IPS DF 4.7 (cell line): Measurements from ENCODE around the gene OPTC.
"Not testable (repeated sequence)": the region's sequence is repeated elsewhere in the genome, so short reads cannot be mapped to it uniquely, and the experiment has no call there.

Experiments
- DNase-seq: peaks from one replicate; pipeline ENCODE4 v3.0.0-alpha.2; 2013; ENCODE audit warnings: low spot score; ENCODE audit errors: extremely low read depth

Gene OPTC

DNA sequence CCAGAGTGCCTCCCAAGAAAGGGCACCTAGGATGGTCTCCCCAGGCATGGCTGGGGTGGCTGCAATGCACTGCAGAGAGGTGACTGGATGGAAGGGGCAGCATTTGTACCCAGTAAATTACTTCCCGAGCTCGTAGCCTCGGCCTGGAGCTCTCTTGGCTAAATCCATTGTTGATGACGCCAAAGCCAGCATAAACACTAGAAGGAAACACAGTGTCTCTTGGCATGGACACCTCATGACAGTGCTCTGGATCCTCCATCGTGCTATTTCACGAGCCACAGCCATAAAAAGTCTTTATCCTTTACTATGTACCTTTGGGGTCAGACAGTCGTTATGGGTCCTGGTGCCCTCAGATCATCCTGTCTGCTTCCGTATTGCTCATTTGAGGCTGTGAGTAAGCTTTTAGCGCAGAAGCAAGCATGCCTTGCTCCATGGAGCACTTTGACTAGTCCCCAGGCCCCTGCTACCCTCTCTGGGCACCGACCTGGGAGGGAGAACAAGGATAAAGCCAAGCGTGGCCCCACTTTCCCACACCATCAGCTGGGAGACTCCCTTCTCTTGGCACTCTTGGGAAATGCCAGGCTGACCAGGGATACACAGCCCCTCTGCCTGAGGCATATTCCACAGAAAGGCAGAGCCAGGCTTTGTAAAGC lies 28.7 kb upstream of the OPTC start:
- DNase-seq, result no peak

DNA sequence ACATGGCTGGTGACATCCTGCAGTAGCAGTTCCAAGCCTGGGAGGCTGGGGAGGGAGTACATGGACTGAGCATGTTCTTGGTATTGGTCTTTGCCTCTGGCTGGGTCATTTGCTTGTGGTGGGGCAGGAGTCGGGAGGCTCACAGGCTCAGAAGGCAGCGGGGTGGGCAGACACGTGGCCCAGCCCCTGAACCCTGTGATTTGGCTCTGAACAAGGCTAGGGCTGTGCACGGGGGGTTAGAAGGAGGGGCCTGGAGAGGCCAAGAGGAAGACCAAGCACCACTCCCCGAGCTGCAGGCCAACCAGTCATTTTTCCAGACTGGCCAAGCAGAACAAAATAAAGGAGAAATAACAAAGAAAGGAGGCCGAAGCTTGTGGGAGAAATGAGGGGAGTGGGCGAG lies 28.0 kb upstream of the OPTC start:
- DNase-seq, result no peak

DNA sequence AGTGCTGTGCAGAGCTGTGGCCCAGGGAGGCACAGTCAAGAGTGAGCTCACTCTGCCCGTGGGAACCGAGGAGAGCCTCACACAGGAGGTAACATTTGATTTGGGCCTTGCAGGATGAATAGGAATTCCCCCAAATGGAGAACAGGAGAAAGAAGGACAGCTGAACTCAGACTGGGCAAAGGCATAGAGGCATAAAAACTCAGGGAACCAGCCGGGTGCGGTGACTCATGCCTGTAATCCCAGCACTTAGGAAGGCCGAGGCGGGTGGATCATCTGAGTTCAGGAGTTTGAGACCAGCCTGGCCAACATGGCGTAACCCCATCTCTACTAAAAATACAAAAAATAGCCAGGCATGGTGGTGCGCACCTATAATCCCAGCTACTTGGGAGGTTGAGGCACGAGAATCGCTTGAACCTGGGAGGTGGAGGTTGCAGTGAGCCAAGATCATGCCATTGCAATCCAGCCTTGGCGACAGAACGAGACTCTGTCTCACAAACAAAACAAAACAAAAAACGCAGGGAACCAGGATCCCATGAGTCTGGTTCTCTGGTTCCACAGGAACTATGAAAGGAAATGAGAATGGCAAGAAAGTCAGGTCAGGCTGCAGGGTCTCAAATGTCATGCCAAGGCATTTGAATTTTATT lies 26.9 kb upstream of the OPTC start:
- not testable (repeated sequence) for DNase-seq

DNA sequence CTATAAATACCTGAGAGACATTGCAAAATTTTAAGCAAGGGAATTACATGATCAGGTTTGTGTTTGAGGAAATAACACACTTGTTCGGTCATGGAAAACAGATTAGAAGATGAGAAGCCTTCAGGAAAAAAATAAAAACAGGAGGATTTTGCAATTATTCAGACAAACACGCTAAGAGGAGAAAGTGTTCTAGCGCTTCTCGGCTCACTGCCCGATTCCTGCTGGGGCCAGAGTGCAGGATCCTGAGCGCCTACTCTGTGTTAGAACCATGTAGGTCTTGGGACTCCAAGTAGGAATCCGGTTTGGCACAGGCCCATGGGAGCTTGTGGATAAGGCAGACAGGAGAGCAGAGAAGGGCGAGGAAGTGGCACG lies 26.4 kb upstream of the OPTC start:
- DNase-seq, result no peak

DNA sequence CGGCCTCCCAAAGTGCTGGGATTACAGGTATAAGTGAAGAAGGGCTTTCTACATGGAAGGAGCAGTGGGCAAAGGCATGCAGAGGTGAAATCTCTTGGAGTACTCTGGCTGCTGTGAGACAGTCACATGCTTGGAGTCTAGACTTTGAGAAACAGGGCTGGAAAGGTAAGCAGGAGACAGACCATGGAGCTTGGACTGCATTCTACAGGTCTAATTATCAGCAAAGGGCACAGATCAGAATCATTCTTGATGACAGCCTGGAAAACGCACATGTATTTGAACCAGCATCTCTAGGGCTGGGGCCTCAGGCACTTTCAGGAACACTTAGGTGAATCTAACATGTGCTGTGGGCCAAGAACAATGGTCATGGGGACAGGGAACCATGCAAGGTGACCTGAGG lies 25.6 kb upstream of the OPTC start:
- DNase-seq, result no peak

DNA sequence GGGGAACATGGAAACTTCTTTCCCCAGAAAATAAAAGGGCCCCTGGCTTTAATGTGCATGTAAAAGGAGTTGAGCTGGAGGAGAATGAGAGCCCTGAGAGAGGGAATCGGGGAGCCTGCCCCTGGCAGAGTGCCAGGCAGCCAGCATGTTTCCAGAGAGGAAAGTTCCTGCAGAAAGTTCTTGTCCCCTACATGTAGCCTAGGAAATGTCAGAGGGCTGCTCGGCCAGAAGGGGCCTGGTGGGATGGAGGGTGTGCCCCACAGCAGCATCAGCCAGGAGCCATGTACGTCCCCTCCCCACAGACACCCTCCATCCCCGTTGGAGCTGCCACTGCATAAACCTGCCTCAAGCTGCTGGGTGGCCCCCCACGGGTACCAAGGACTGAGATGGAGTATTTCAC lies 23.7 kb upstream of the OPTC start:
- no peak for DNase-seq

DNA sequence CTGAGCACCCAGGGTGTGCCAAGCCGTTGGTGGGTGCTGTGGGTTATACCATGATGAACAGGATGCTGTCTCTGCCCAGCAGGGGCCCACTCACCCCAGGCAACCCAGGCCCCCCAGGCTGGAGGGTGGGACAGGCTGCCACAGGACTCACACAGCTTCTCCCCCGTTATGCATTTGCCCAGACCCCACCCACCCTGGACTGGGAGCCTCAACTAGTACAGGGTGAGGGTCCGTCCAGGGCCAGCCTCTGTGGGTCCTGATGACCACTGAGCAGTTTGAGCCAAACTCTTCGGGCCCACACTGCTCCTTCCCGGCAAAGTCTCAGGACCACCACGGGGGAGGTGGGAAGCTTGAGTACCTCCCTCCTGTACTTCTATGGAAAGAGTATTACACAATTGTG lies 22.1 kb upstream of the OPTC start:
- DNase-seq, result no peak

DNA sequence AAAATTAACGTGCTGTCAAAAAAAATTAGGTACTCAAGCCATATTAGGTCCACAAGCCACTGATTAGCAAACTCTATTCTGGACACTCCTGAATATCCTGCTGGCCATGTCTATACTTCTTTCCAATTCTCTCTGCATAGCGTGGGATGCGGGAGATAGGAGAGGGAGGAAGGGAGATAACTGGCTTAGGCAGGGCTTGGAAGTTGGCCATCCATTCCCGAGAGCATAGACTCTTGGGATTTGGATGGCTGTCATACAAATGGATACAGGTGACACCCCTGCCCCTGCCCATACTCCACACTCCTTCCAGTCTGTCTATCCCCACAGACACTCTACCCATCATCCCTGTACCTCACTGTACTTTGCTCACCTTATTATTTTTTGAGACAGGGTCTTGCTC lies 20.7 kb upstream of the OPTC start:
- DNase-seq, result no peak

GRCh38 chr1:203473781-203474305 lies 20.1 kb upstream of the OPTC start:
- no peak for DNase-seq

DNA sequence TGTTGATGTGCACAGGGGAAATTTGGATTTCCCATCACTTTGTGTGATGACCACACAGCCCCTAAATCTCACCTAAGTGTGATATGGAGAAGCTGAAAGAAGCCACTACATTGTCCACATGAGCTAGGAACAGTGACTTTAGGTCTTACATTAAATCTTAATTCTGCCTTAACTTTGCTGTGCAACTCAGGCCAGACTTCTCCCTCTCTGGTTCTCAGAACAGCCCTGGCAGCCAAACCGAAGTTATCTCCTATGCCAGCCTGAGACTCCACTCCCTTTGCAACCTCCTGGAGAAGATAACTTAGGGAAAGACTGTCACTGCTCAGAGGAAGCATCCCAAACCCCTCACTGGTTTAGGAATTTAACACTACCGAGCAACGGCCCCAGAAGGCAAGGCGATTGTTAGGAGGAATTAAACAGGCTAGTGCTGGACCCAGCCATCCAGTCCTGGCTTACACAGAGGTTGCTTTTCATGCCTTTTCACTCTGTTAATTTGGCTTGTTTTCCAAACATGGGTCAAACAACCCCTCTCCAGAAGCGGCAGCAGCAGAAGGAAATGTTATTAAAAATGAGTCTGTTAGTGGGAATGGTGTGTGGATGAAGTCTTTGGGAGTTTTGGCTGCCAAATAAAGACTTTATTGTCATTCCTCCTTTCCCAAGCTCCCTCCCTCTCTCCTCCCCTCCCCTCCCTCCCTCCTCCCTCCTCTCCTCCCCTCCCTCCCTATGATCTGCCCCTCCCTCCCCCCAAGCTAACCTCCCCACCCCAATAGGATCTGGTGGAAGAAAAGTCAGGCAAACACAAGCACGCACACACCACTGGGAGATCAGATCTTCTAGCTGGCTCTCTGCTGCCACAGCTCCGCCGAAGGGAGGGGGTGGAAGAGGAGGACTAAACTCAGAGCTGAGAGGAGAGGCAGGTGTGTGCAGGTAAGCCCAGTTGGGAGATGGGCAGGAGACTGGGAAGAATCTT lies 18.7 kb upstream of the OPTC start, which contains the start of gene PRELP:
Gene PRELP (plus strand): TSS at position 795 of the 970 bp plus-strand sequence. CDS start 7,379 bp downstream, outside the sequence.
- peak; percentile 51 for DNase-seq

- no peak for DNase-seq
Observed at GRCh38 chr1:203476216-203476814, 17.6 kb upstream of the OPTC start.

- no peak for DNase-seq
Observed at GRCh38 chr1:203477748-203478147, 16.2 kb upstream of the OPTC start.

DNA sequence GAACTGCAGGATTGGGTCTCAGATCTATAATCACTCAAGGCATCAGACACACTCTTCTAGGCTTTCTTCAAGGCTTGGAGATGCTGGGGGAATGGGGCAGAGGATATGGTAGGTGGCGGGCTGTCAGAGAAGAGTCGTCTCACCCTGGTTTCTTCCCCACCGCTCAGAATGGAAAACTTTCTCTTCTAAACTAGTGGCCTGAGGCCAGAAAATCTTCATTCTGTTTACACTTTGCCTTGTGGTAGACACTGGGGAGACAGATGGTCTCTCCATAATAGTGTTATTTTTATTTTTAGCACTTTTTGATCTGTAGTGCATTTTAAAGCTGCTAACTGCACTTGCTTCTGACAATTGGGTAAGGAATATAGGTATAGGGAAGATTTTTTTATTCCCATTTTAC lies 15.7 kb upstream of the OPTC start:
- DNase-seq, result no peak

GRCh38 chr1:203478986-203479385 lies 15.0 kb upstream of the OPTC start:
- no peak for DNase-seq

GRCh38 chr1:203479646-203480045 lies 14.3 kb upstream of the OPTC start:
- DNase-seq, result no peak

- no peak for DNase-seq
Observed at GRCh38 chr1:203480084-203480483, 13.9 kb upstream of the OPTC start.

DNA sequence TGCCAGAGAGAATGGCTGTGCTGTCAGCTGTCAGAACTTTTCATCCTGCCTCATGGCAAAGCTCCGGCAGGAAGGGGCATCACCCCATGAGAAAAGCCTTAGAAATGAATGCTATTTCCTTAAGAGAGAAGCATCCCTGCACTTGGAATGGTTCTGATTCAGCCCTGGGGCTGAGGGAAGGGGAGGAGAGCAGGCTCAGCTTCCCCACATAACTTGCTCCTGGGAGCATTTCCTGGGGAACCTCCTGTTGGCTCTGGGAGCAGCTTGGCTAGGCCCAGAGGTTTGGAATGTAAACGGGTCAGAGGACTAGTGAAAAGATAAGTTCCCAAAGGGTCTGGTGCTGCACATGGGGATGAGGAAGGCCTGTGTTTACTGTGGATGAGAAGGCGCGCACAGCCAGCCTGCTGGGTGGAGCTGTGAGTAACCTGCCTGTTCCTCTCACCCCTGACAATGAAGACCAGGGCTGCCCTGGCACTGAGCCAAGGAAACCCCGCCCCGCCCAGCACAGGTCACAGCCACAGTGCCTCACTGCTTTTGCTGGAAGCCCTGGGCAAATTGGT lies 13.3 kb upstream of the OPTC start:
- DNase-seq, result no peak

DNA sequence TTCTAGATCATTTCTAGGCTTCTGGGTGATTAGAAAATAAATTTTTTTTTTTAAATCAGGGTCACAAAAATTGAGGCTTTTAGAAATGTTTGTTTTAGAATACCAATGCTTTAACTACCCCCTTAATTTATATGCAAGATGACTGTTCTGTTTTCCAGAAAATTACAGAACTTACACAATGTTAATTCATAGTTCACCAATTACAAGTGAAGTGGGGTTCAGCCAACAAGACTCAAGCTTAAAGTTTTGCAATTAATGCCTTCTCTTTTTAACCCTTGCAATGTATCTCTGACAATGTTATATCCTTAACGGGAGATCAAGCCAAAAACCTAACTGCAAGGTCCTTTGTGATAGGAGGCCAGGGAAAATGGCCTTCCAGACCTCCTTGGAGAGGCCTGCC lies 12.8 kb upstream of the OPTC start:
- DNase-seq, result no peak

DNA sequence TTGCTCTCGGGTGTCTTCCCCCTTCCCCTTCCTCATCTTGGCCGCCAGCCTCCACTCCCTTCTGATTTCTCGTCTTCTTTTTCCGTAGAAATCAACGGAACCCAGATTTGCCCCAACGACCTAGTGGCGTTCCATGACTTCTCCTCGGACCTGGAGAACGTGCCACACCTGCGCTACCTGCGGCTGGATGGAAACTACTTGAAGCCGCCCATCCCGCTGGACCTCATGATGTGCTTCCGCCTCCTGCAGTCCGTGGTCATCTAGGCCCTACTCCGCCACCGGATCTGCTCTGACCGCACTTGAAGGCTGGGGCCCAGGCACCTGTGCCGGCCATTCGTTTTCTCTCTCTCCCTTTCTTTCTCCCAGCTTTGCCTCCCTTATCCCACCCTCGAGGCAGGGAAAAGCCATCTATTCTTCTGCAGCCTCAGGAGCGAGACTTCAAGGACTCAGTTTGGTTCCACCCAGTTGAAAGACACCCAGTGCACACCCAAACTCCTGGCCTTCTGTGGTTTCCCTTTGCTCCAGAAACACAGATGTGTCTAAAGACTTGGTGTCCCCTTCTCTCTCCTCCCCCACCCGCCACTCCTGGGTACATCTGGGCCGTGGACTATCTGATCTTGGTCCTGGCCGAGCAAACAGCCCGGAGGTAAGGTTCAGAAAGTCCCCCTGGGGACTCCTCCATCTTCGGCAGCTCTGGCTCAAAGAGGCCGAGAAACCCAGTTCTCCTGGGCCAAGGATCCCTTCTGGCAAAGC lies 7.2 kb upstream of the OPTC start:
- no peak for DNase-seq

DNA sequence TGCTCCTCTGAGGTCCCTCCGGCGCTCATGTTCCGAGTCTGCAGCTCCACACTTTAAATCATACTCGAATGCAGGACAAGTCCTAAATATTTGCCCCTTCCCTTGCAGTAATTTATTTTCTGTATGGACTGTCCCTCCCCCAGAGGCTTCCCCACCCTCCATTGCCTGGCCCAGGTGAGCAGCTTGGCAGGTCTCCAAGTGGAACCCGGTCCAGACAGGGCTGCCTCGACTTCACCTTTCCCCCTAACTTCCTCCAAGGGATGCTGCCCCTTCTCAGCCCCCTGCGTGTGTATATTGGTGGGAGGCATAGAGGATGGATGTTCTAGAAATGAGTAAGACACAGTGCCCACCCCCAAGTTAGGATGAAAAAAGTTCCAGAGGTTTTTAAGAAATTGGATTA lies 5.4 kb upstream of the OPTC start:
- DNase-seq, result no peak

GRCh38 chr1:203490607-203491006 lies 3.3 kb upstream of the OPTC start:
- DNase-seq, result no peak
